Right renal cortex interstitium (tissue), 3 donors: ENCODE data around the gene ATAD3B. TPM values are rescaled to one million over a fixed set of nuclear protein-coding genes. Genes with fewer than 3 reads are reported as not detected.
"Not testable (repeated sequence)": the region's sequence is repeated elsewhere in the genome, so short reads cannot be mapped to it uniquely, and the experiment has no call there.

Experiments used
- DNase-seq, 3 donors: peaks; one replicate each; pipeline ENCODE4 v3.0.0-alpha.2; 2013; ENCODE audit warnings: low read depth in 3 of 3, low spot score in 2 of 3
- polyA plus RNA-seq, 3 donors: library from polyadenylated mRNA; unstranded; fragments of 120-200 nt; gene quantifications; one replicate each; pipeline ENCODE4 v1.2.1, GENCODE V29; 2013; ENCODE audit not compliant: insufficient read length in 3 of 3

The ATAD3B gene
- polyA plus RNA-seq, 3 donors = 8.1 to 9.8 (median 8.8) TPM

GRCh38 chr1:1477206-1477605 is 5.6 kb downstream of the ATAD3B start:
- no peak for DNase-seq

- DNase-seq = no peak
Observed at GRCh38 chr1:1479547-1480487, 8.3 kb downstream of the ATAD3B start.

- not testable (repeated sequence) for DNase-seq
Observed at GRCh38 chr1:1480488-1480867, 8.9 kb downstream of the ATAD3B start.

GRCh38 chr1:1481811-1482210 is 10.2 kb downstream of the ATAD3B start:
- not testable (repeated sequence) for DNase-seq

GRCh38 chr1:1482856-1483255 is 11.3 kb downstream of the ATAD3B start:
- DNase-seq = no peak

GRCh38 chr1:1483714-1484113 is 12.1 kb downstream of the ATAD3B start:
- no peak for DNase-seq

- not testable (repeated sequence) for DNase-seq
Observed at GRCh38 chr1:1484976-1485750, 13.6 kb downstream of the ATAD3B start.

- DNase-seq = not testable (repeated sequence)
Observed at GRCh38 chr1:1485755-1486317, 14.3 kb downstream of the ATAD3B start.

GRCh38 chr1:1487701-1488100 is 16.1 kb downstream of the ATAD3B start:
- no peak for DNase-seq

GRCh38 chr1:1489231-1489630 is 17.7 kb downstream of the ATAD3B start:
- no peak for DNase-seq

- DNase-seq = no peak
Observed at GRCh38 chr1:1489861-1490260, 18.3 kb downstream of the ATAD3B start.

GRCh38 chr1:1490633-1491230 is 19.2 kb downstream of the ATAD3B start:
- DNase-seq = no peak

- no peak for DNase-seq
Observed at GRCh38 chr1:1491601-1492000, 20.0 kb downstream of the ATAD3B start.

GRCh38 chr1:1494311-1494710 is 22.7 kb downstream of the ATAD3B start:
- not testable (repeated sequence) for DNase-seq

- not testable (repeated sequence) for DNase-seq
Observed at GRCh38 chr1:1495461-1495975, 24.0 kb downstream of the ATAD3B start.

GRCh38 chr1:1504777-1505365 is 33.3 kb downstream of the ATAD3B start:
- DNase-seq = peak in 2 of 3 donors; percentile 29 to 36

GRCh38 chr1:1505366-1505798 is 33.8 kb downstream of the ATAD3B start:
- not testable (repeated sequence) for DNase-seq

GRCh38 chr1:1505801-1506200 is 34.2 kb downstream of the ATAD3B start:
- DNase-seq = not testable (repeated sequence)

- DNase-seq = no peak
Observed at GRCh38 chr1:1507305-1507704, 35.7 kb downstream of the ATAD3B start.
